HepG2 (cell line): ENCODE measurements around the gene SLC4A8. TPM values are rescaled to one million over a fixed set of nuclear protein-coding genes. Genes with fewer than 3 reads are reported as not detected.

ENCODE experiments used
- ATAC-seq: fragments of 200-7000 bp; cut with Tn5 transposase; 3 replicates; pipeline ENCODE4 v1.9.1; 2020; ENCODE audit warnings: mild to moderate bottlenecking, moderate library complexity
- BruUV-seq: library from RNA; stranded (reverse); fragments of 400-500 nt; replicated peaks from 2 replicates; lab custom pipeline; 2021; lab: Mats Ljungman, UMichigan
- CTCF ChIA-PET: fragments of 300-600 bp; formaldehyde crosslinking; extraction: SDS; loops from one replicate; lab custom pipeline; 2021; ENCODE audit warnings: low total read pairs, inconsistent platforms, low intra/inter-chr PET ratio; lab: Yijun Ruan, JAX
- POLR2A ChIA-PET: fragments of 350-600 bp; sonication (Branson Sonifier 250); formaldehyde crosslinking; loops from one replicate; lab custom pipeline; 2020; ENCODE audit warnings: antibody characterized with exemption, inconsistent platforms; lab: Yijun Ruan, JAX
- DNase-seq: peaks from one replicate; pipeline ENCODE4 v3.0.0-alpha.2; 2015; ENCODE audit warnings: low spot score
- FAIRE-seq: peaks from 3 replicates; lab custom pipeline; 2011; peaks lifted over from hg19 to GRCh38; lab: Jason Lieb, UNC
- H2AFZ ChIP-seq: one replicate; pipeline ENCODE4 v1.6.1; 2011; ENCODE audit warnings: low read length, inconsistent platforms
- H3K27ac ChIP-seq: fragments of 300-600 bp; 3 replicates; pipeline ENCODE4 v1.8.0; 2011; ENCODE audit warnings: mixed run types, mild to moderate bottlenecking, mixed read lengths, low read length, inconsistent platforms; ENCODE audit not compliant: insufficient read depth; ENCODE audit errors: extremely low read length
- H3K27me3 ChIP-seq, 2 experiments: fragments of 200-600 bp in 1 of 2; 2 replicates in 1 of 2; 3 replicates in 1 of 2; pipeline versions ENCODE4 v1.6.0 to v1.8.0; 2011; ENCODE audit warnings: low read length in 2 of 2, mild to moderate bottlenecking in 2 of 2, moderate library complexity in 2 of 2, inconsistent platforms in 1 of 2; ENCODE audit not compliant: insufficient read depth in 2 of 2, control insufficient read depth in 1 of 2
- H3K36me3 ChIP-seq, 2 experiments: fragments of 200-600 bp in 1 of 2; replicated peaks in 1 of 2; 2 replicates in 1 of 2; 3 replicates in 1 of 2; pipeline versions ENCODE4 v1.5.1 to v1.8.0; 2011; ENCODE audit warnings: low read length in 2 of 2, inconsistent platforms in 1 of 2; ENCODE audit not compliant: insufficient read depth in 2 of 2, control insufficient read depth in 1 of 2
- H3K4me1 ChIP-seq: 2 replicates; pipeline ENCODE4 v1.5.1; 2012; ENCODE audit warnings: low read length, inconsistent platforms; ENCODE audit not compliant: insufficient read depth
- H3K4me2 ChIP-seq: 2 replicates; pipeline ENCODE4 v1.6.0; 2011; ENCODE audit warnings: low read depth, low read length, inconsistent platforms
- H3K4me3 ChIP-seq, 3 experiments: fragments of 200-600 bp in 1 of 3; sonication (generic), shearing (Covaris generic) in 1 of 3; replicated peaks in 1 of 3; 2 replicates each; pipeline ENCODE4 v1.5.1; 2011 to 2016; ENCODE audit warnings: low read length in 3 of 3, inconsistent platforms in 2 of 3, low read depth in 2 of 3, mild to moderate bottlenecking in 2 of 3, control low read depth in 1 of 3, mixed read lengths in 1 of 3; ENCODE audit not compliant: insufficient read depth in 1 of 3
- H3K79me2 ChIP-seq: one replicate; pipeline ENCODE4 v1.6.1; 2011; ENCODE audit warnings: low read length, inconsistent platforms; ENCODE audit not compliant: insufficient read depth
- H3K9ac ChIP-seq: 2 replicates; pipeline ENCODE4 v1.6.0; 2011; ENCODE audit warnings: mild to moderate bottlenecking, low read depth, low read length, inconsistent platforms; ENCODE audit not compliant: insufficient read depth
- H3K9me3 ChIP-seq: 2 replicates; pipeline ENCODE4 v1.5.1; 2012; ENCODE audit warnings: mild to moderate bottlenecking, low read length
- H4K20me1 ChIP-seq: 2 replicates; pipeline ENCODE4 v1.6.0; 2011; ENCODE audit warnings: inconsistent platforms, mild to moderate bottlenecking, low read length, moderate library complexity; ENCODE audit not compliant: insufficient read depth
- GLI4 ChIP-seq: sonication (generic); formaldehyde crosslinking; IDR thresholded peaks from 2 replicates; pipeline ENCODE4 v1.5.1; 2020; ENCODE audit warnings: missing genetic modification reagents, mild to moderate bottlenecking, moderate library complexity, borderline replicate concordance
- HMG20A ChIP-seq: IDR thresholded peaks from 2 replicates; pipeline ENCODE4 v1.6.1; 2016; ENCODE audit warnings: borderline replicate concordance
- JDP2 ChIP-seq: sonication (generic); formaldehyde crosslinking; IDR thresholded peaks from 2 replicates; pipeline ENCODE4 v1.8.1; 2022; ENCODE audit warnings: missing genetic modification reagents, borderline replicate concordance
- NKX3-1 ChIP-seq: sonication (generic); formaldehyde crosslinking; IDR thresholded peaks from 2 replicates; pipeline ENCODE4 v1.5.0; 2020; ENCODE audit warnings: missing genetic modification reagents
- SP5 ChIP-seq: IDR thresholded peaks from 2 replicates; pipeline ENCODE4 v1.6.1; 2016; ENCODE audit warnings: low read depth, borderline replicate concordance
- ZMYM2 ChIP-seq: sonication (generic); formaldehyde crosslinking; IDR thresholded peaks from 2 replicates; pipeline ENCODE4 v1.8.0; 2022; ENCODE audit warnings: mild to moderate bottlenecking, missing genetic modification reagents
- ZNF235 ChIP-seq: sonication (generic); formaldehyde crosslinking; IDR thresholded peaks from 2 replicates; pipeline ENCODE4 v1.8.1; 2023; ENCODE audit warnings: mild to moderate bottlenecking, missing genetic modification reagents, borderline replicate concordance
- ZNF546 ChIP-seq: sonication (generic); formaldehyde crosslinking; conservative IDR thresholded peaks from 2 replicates; pipeline ENCODE4 v1.8.1; 2023; ENCODE audit warnings: mild to moderate bottlenecking, missing genetic modification reagents
- WGBS: methylation state at CpG from one replicate; pipeline ENCODE4 v1.1.6; 2017; ENCODE audit warnings: low lambda C conversion rate; 5-methylcytosine and 5-hydroxymethylcytosine counted together
- in situ Hi-C: cut with HindIII; loops from 2 replicates; pipeline ENCODE4 v1.10.0; 2017; ENCODE audit warnings: low pct_unique_long_range_greater_than_20kb; ENCODE audit not compliant: extremely low pct_ligation_motif_present
- intact Hi-C: fragments of 100-400 bp; cut with micrococcal nuclease; formaldehyde crosslinking; loops from one replicate; pipeline ENCODE4 v1.10.0; 2022; ENCODE audit not compliant: unreplicated experiment
- polyA plus RNA-seq, 8 experiments: library from polyadenylated mRNA; depleted of rRNA in 3 of 8; stranded (reverse) in 7 of 8; unstranded in 1 of 8; fragments of >200 nt; fragmentation: Illumina TruSeq in 4 of 8; extraction: Trizol in 4 of 8; gene quantifications; 2 replicates each; pipeline versions ENCODE4 v1.2.1 to v1.2.3, GENCODE V29; 2011 to 2016; ENCODE audit warnings: low read depth in 4 of 8, missing spikeins in 1 of 8, mixed read lengths in 1 of 8; ENCODE audit not compliant: insufficient read depth in 1 of 8
- total RNA-seq, 5 experiments: library from RNA; depleted of rRNA; stranded (reverse); fragments of >200 nt; fragmentation: Illumina TruSeq; extraction: Trizol; gene quantifications; 2 replicates each; pipeline ENCODE4 v1.2.3, GENCODE V29; 2016; ENCODE audit warnings: low read depth in 1 of 5
- TF ChIP-seq, protein P1 (sequence below), 2 experiments: IDR thresholded peaks; 2 replicates each; pipeline ENCODE4 v1.6.1; 2011 to 2012; ENCODE audit warnings: low read length in 2 of 2, borderline replicate concordance in 1 of 2, low read depth in 1 of 2, mild to moderate bottlenecking in 1 of 2, moderate library complexity in 1 of 2

Gene SLC4A8
- total and polyA plus RNA-seq, 2 of the 13 experiments (the other 11 are each of a cell fraction or from before 2014, with no cell fraction given), result under 0.01 to 0.07 TPM

DNA sequence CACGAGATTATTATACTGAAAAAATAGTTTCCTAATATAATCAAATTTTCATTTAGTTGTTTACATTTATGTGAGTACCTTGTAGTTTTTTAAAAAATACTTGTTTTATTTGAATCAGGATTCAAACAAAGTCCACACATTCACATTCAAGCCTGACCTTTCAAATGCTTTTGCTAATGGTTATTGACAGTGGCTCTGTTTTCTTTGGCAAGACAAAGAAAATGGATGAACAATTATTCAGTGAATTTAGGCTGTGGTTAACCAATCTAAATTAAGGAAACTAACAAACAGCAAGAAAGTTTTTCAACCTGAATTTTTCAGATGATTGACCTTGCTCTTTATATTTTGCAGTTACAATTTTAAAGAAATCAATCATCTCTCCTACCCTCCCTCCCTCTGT lies 9.7 kb downstream of the SLC4A8 start:
- TF ChIP-seq ZNF546 (CRISPR knock-in tag) (no peak), ZNF235 (CRISPR knock-in tag) (no peak), GLI4 (CRISPR knock-in tag) (no peak), SP5 (CRISPR knock-in tag) (no peak), NKX3-1 (no peak), ZMYM2 (no peak), HMG20A (CRISPR knock-in tag) (no peak), JDP2 (CRISPR knock-in tag) (no peak)
- TF ChIP-seq, protein P1, sequence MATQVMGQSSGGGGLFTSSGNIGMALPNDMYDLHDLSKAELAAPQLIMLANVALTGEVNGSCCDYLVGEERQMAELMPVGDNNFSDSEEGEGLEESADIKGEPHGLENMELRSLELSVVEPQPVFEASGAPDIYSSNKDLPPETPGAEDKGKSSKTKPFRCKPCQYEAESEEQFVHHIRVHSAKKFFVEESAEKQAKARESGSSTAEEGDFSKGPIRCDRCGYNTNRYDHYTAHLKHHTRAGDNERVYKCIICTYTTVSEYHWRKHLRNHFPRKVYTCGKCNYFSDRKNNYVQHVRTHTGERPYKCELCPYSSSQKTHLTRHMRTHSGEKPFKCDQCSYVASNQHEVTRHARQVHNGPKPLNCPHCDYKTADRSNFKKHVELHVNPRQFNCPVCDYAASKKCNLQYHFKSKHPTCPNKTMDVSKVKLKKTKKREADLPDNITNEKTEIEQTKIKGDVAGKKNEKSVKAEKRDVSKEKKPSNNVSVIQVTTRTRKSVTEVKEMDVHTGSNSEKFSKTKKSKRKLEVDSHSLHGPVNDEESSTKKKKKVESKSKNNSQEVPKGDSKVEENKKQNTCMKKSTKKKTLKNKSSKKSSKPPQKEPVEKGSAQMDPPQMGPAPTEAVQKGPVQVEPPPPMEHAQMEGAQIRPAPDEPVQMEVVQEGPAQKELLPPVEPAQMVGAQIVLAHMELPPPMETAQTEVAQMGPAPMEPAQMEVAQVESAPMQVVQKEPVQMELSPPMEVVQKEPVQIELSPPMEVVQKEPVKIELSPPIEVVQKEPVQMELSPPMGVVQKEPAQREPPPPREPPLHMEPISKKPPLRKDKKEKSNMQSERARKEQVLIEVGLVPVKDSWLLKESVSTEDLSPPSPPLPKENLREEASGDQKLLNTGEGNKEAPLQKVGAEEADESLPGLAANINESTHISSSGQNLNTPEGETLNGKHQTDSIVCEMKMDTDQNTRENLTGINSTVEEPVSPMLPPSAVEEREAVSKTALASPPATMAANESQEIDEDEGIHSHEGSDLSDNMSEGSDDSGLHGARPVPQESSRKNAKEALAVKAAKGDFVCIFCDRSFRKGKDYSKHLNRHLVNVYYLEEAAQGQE (IDR thresholded peaks at IDR 0.05; ENCODE audit: borderline replicate concordance in 1 of 2, low read depth in 1 of 2, low read length in 2 of 2), result no peak
- TF ChIP-seq, all 625 proteins: peak for 0
- no peaks in the 10 kb centered on the region; a peak in 2 of 5 replicates for H3K27me3 ChIP-seq
- ChIA-PET POLR2A (no interaction called here), CTCF (no interaction called here)
- no peak overlapping the region for H3K4me2 ChIP-seq
- no peak overlapping the region for H2AFZ ChIP-seq
- FAIRE-seq, result no peak
- no peak overlapping the region for H3K9ac ChIP-seq
- no peak overlapping the region for H3K27ac ChIP-seq
- no peak overlapping the region for H3K4me3 ChIP-seq
- H4K20me1 ChIP-seq, result no peaks in the 10 kb centered on the region
- H3K79me2 ChIP-seq, result no peaks in the 10 kb centered on the region
- no peaks in the 10 kb centered on the region for H3K9me3 ChIP-seq
- intact Hi-C loops, result no loop called here
- H3K36me3 ChIP-seq, result no peaks in the 10 kb centered on the region
- no peak for DNase-seq
- H3K4me1 ChIP-seq, result peaks cover 9% of the 10 kb centered on the region; the same call in 1 of the 2 replicates
- in situ Hi-C loops, result no loop called here
- 4% methylated on average over 1 of the region's 1 CpG for WGBS
- no TSS peak for BruUV-seq
- no peak for ATAC-seq
